HG03175 (cell line): ENCODE data around the gene DNAJC15.

Experiments
- ATAC-seq: cut with Tn5 transposase; IDR thresholded peaks from one replicate; pipeline ENCODE4 v1.9.1; 2021; ENCODE audit warnings: mild to moderate bottlenecking, moderate library complexity; ENCODE audit not compliant: unreplicated experiment

The DNAJC15 gene

GRCh38 chr13:43080199-43080598 lies 56.8 kb downstream of the DNAJC15 start:
- ATAC-seq: no peak

- no peak for ATAC-seq
These were observed 58.5 kb downstream of the DNAJC15 start for GRCh38 chr13:43081866-43082265.

DNA sequence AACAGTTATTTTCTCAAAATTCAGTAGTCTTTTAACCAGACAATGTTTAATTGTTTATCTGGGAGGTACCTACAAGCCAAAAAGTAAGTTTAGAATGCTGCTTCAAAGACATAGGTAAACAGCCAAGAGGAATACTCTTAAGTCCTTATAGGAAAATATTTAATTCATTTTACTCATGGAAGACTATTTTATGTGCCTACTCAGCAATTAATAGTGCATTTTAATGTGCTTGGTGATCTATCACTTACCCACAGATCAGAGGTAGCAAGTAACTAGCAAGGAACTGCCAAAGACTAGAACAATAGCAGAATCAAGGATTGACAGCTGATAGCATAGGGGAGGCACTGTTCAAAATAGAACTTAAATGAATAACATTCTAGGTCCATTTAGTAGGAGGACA lies 60.4 kb downstream of the DNAJC15 start:
- no peak for ATAC-seq

- no peak for ATAC-seq
These were observed 62.2 kb downstream of the DNAJC15 start for GRCh38 chr13:43085545-43085944.

DNA sequence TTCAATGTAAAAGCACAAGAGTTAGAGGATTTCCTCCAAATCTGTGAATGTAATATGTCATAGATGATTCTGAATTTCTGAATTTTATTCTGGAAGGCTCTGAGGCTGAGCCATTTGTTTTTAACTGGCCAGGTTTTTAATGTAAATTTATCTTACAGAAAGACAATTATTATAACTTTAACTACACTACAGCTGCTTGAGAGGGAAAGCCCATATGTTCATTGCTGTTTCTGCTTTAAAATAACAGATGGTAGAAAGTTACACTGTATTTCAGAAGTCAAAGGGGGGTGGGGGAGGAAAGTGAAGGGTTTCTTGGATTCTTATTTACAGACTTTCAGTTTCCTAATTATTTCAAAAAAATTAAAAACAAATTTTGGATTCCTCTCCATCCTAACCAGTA lies 62.8 kb downstream of the DNAJC15 start:
- no peak for ATAC-seq

- ATAC-seq: no peak
These were observed 64.7 kb downstream of the DNAJC15 start for GRCh38 chr13:43088093-43088511.

DNA sequence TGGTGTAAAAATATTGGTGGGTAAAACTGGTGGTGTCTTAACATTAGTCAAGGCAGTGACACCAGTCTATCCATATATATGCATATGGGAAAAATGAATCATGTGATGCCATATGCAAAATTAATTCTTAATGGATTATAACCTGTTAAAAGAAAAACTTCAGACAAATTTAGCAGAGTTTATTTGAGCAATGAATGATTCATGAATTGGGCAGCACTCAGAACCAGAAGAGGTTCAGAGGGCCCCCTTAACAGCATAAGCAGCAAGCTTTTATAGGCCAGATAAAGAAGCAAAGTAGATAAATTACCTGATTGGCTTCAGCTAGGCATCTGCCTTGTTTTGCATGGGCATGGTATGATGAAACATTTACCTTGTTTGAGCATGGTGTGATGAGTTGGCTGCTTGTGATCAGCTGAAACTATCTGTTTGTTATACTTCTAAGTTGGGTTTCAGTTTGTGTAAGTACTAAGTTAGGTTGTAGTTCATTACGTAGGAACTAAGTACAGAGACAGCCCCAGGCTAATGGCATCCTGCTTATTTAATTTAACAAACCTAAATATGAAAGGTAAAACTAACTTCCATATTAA lies 66.6 kb downstream of the DNAJC15 start:
- no peak for ATAC-seq

GRCh38 chr13:43094901-43095300 lies 71.5 kb downstream of the DNAJC15 start:
- ATAC-seq: peak; percentile 68

DNA sequence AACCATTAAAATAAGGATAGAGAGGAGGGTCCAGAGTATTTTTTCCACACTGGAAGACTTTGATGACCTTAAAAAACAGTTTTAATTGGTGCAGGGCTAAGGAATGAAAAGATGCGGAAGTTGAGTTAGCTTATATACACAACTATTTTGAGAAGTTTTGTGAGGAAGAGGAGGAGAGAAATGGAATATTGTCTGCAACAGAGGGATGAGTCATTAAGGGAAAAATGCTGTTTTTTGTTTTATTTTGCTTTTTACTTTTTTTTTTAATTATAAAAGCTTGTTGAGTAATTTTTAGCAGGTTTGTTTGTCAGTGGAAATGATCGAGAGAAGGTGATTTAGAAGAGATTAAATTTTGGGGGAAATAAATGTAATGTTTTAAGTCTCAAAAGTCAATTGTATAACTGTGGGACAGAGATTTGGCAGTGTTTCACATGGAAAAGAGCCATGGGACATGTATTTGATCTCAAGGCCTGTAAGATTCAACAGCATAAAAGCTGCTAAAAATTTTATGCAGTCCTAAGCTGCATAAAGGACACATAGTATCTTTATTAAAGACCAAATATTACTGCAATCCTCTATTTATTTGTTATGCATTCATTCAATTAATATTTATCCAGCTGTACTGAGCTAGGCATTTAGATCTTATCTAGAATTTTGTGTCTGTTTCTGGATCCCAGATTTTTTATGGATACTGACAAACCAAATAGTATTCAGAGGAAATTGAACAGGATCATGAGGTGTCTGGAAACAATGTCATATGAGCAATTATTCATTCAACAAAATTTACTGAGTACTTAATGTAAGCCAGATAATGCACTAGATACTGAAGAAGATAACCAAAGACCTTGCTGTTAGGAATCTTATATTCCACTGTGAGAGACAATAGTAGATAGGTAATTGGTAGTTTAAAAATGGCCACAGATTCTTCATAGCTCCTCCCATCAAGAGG lies 72.7 kb downstream of the DNAJC15 start:
- ATAC-seq: no peak

- ATAC-seq: no peak
These were observed 77.3 kb downstream of the DNAJC15 start for GRCh38 chr13:43100667-43101066.

GRCh38 chr13:43102304-43102703 lies 78.9 kb downstream of the DNAJC15 start:
- ATAC-seq: no peak

DNA sequence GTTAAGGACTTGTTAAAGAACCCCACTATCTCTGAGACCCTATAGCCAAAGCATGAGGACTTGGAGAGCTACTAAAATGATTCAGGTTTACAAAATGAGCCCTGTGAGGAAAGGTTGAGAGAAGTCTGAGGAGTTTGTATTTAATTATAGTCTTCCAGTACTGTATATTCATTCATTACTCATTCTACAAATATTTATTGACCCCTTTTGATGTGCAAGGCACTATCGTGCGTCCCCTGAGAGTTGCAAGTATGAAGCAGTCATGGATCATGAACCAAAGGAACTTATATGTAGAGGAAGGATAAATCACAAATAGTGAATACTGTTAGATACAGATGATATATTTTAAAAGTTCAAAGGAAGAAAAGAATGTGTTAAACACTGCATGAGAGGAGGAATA lies 84.4 kb downstream of the DNAJC15 start:
- no peak for ATAC-seq

GRCh38 chr13:43110036-43110435 lies 86.7 kb downstream of the DNAJC15 start:
- ATAC-seq: no peak

GRCh38 chr13:43110658-43111057 lies 87.3 kb downstream of the DNAJC15 start:
- no peak for ATAC-seq

DNA sequence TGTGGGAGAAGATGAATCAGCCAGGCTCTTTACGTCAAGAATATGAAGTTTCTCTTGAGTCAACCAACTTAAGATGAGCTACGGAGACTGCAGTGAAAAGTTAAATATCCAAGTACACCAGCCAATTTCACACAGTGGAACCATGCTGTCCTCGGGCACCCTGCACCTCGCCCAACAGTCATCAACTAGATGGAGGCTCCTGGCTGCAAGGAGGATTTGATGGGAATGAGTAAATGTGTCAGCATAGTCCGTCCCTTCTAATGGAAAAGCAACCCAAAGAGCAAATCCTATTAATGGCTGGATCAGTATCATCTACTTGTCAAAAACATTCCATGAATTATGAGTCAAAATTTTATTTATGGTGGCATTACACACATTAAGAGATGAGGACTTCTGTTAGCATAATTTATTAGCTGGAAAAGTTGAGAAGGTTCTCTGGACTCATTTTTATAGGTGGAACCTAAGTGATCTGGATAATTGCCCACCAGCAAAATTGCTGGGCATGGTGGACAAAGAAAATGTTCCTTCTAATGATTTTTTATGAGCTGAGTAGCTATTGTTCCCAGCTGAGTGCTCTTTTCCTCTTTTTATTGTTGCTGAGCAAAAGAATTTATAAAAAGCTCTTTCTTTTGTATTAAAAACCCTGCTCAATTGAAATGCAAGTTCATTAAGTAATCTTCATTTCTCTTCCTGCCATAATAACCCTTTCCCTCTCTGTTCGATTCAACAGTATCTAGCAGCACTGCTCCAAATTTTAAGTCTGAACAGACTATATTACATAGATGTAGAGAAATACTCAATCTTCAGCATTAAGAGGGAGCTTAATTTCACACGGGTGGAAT lies 88.4 kb downstream of the DNAJC15 start:
- ATAC-seq: no peak

GRCh38 chr13:43113603-43114002 lies 90.2 kb downstream of the DNAJC15 start:
- no peak for ATAC-seq

GRCh38 chr13:43114504-43114903 lies 91.1 kb downstream of the DNAJC15 start:
- no peak for ATAC-seq

DNA sequence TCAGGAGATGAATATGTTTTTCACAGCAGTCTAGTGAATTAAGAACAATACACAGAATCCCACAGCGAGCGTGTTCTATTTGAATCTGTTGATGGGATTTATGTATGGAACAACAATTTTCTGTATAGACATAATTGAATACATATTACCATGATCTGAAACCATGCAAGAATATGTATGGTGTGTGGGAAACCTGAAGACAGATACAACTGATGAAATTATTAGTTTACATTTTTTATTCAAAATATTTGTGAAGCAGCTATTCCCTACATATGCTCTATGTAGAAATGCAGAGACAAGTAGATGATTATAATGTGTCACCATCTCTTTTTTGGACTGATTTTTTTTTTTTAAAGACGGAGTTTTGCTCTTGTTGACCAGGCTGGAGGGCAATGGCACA lies 91.8 kb downstream of the DNAJC15 start:
- ATAC-seq: no peak

- ATAC-seq: no peak
These were observed 92.9 kb downstream of the DNAJC15 start for GRCh38 chr13:43116242-43116641.

- no peak for ATAC-seq
These were observed 95.1 kb downstream of the DNAJC15 start for GRCh38 chr13:43118521-43118920.

GRCh38 chr13:43119206-43119605 lies 95.8 kb downstream of the DNAJC15 start:
- no peak for ATAC-seq
